Spleen (tissue), 11 donors: Measurements from ENCODE around the gene ZNF708. TPM values are rescaled to one million over a fixed set of nuclear protein-coding genes. Genes with fewer than 3 reads are reported as not detected.
"Not testable (repeated sequence)": the region's sequence is repeated elsewhere in the genome, so short reads cannot be mapped to it uniquely, and the experiment has no call there.

ENCODE experiments used
- DNase-seq: peaks from one replicate; pipeline ENCODE4 v3.0.0-alpha.2; 2020
- H3K27ac ChIP-seq, 8 donors: fragments of 200-600 bp; sonication (generic) in 7 of 8; 1 replicate in 4 of 8; 2 replicates in 4 of 8; pipeline versions ENCODE4 v1.5.0 to v1.8.0; 2016 to 2021; ENCODE audit warnings: inconsistent platforms in 4 of 8, mild to moderate bottlenecking in 4 of 8, moderate library complexity in 1 of 8
- H3K27me3 ChIP-seq, 7 donors: fragments of 200-600 bp; sonication (generic) in 6 of 7; replicated peaks in 1 of 7; 1 replicate in 4 of 7; 2 replicates in 3 of 7; pipeline versions ENCODE4 v1.5.0 to v1.8.0; 2016 to 2021; ENCODE audit warnings: inconsistent platforms in 3 of 7, mild to moderate bottlenecking in 1 of 7
- H3K36me3 ChIP-seq, 6 donors: fragments of 200-600 bp; sonication (generic) in 5 of 6; 1 replicate in 4 of 6; 2 replicates in 2 of 6; pipeline versions ENCODE4 v1.5.0 to v1.8.0; 2016 to 2021; ENCODE audit warnings: inconsistent platforms in 2 of 6
- H3K4me1 ChIP-seq, 6 donors: fragments of 200-600 bp; sonication (generic) in 5 of 6; 1 replicate in 3 of 6; 2 replicates in 3 of 6; pipeline versions ENCODE4 v1.5.0 to v1.8.0; 2016 to 2021; ENCODE audit warnings: inconsistent platforms in 3 of 6
- H3K4me3 ChIP-seq, 8 donors: fragments of 200-600 bp; sonication (generic) in 7 of 8; 1 replicate in 4 of 8; 2 replicates in 4 of 8; pipeline versions ENCODE4 v1.5.0 to v1.8.0; 2016 to 2021; ENCODE audit warnings: inconsistent platforms in 4 of 8, mild to moderate bottlenecking in 4 of 8, moderate library complexity in 2 of 8
- H3K9me3 ChIP-seq, 8 donors: fragments of 200-600 bp; sonication (generic) in 7 of 8; 1 replicate in 4 of 8; 2 replicates in 4 of 8; pipeline versions ENCODE4 v1.5.0 to v1.8.0; 2016 to 2021; ENCODE audit warnings: inconsistent platforms in 4 of 8
- POLR2A ChIP-seq, 3 donors: fragments of 450-650 bp; IDR thresholded peaks; one replicate each; pipeline ENCODE4 v1.5.1; 2017; ENCODE audit warnings: antibody characterized with exemption in 3 of 3, mild to moderate bottlenecking in 1 of 3
- POLR2AphosphoS5 ChIP-seq, 3 donors: sonication (generic); formaldehyde crosslinking; IDR thresholded peaks; one replicate each; pipeline ENCODE4 v1.5.1; 2017; ENCODE audit warnings: antibody characterized with exemption in 3 of 3
- WGBS, 5 donors: extraction: QIAGEN DNeasy Blood & Tissue Kit in 3 of 5; methylation state at CpG; one replicate each; pipeline versions ENCODE4 v1.1.5 to v1.1.7; 2013 to 2018; 5-methylcytosine and 5-hydroxymethylcytosine counted together
- intact Hi-C: fragments of 100-400 bp; cut with DNase I; formaldehyde crosslinking; loops from one replicate; pipeline ENCODE4 v1.15.0; 2023; ENCODE audit warnings: low total_unique reads
- polyA plus RNA-seq, 3 donors: library from polyadenylated mRNA; stranded (reverse); fragments of 200-250 nt; gene quantifications; one replicate each; pipeline ENCODE4 v1.2.1, GENCODE V29; 2013
- total RNA-seq, 7 donors: library from RNA; depleted of rRNA in 3 of 7; stranded (reverse); fragments of >200 nt in 3 of 7; fragmentation: NEBNext Ultra II Directional in 4 of 7; extraction: Animal tissue kit (Norgen Biotek cat#: 25700) in 4 of 7; gene quantifications; one replicate each; pipeline versions ENCODE4 v1.1.0 to v1.2.1, GENCODE V29; 2016 to 2021
- TF ChIP-seq, protein P1 (sequence below), 11 experiments: fragments of 200-600 bp in 7 of 11; fragments of 450-650 bp in 4 of 11; sonication (generic) in 4 of 11; IDR thresholded peaks in 8 of 11; conservative IDR thresholded peaks in 3 of 11; 1 replicate in 7 of 11; 2 replicates in 4 of 11; pipeline versions ENCODE4 v1.4.0 to v1.8.0; 2016 to 2021; ENCODE audit warnings: antibody characterized with exemption in 11 of 11, inconsistent platforms in 4 of 11, mild to moderate bottlenecking in 1 of 11
- donor health status: healthy with polysubstance abuse.
- donor health status: DM: no; HTN: no; CAD: no; lungs with moderate emphysema.
- donor health status: DM: no; HTN: no; CAD: no.
- donor health status: Bipolar disorder and iron deficiency.
- donor health status: healthy.
- donor health status: DM: no; HTN: no; CAD: no.
- donor health status: DM: yes; HTN: yes; CAD: no.

The ZNF708 gene
- total and polyA plus RNA-seq, 10 donors: 4.9 to 42.7 (median 21.5) TPM

DNA sequence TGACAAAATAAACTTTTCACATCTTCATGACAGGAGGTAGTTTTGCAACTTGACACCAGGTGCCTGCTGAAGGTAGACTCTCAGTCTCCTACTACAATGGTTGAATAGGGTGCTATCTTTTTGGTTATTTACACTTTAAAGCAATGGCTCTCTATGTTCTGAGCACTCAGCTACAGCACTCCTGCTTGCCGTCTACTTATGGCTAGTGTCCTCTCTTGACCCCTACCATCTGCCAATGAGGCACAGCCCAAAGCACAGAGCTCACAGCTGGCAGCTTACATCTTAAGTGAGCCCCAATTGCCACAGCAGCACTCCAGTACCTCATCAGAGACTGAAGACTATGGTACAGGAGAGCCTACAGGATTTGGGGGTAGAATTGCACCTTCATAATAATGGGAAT lies 11.4 kb downstream of the ZNF708 start:
- TF ChIP-seq POLR2AphosphoS5 (IDR thresholded peaks at IDR 0.05) (no peak), POLR2A (IDR thresholded peaks at IDR 0.05) (no peak)
- TF ChIP-seq, protein P1, sequence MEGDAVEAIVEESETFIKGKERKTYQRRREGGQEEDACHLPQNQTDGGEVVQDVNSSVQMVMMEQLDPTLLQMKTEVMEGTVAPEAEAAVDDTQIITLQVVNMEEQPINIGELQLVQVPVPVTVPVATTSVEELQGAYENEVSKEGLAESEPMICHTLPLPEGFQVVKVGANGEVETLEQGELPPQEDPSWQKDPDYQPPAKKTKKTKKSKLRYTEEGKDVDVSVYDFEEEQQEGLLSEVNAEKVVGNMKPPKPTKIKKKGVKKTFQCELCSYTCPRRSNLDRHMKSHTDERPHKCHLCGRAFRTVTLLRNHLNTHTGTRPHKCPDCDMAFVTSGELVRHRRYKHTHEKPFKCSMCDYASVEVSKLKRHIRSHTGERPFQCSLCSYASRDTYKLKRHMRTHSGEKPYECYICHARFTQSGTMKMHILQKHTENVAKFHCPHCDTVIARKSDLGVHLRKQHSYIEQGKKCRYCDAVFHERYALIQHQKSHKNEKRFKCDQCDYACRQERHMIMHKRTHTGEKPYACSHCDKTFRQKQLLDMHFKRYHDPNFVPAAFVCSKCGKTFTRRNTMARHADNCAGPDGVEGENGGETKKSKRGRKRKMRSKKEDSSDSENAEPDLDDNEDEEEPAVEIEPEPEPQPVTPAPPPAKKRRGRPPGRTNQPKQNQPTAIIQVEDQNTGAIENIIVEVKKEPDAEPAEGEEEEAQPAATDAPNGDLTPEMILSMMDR (IDR thresholded peaks at IDR 0.05 in 8 of 11, conservative IDR thresholded peaks at IDR 0.05 in 3 of 11): no peak
- peaks cover 0 to 68% (median 9%) of the 10 kb centered on the region in 8 donors for H3K9me3 ChIP-seq
- WGBS, 5 donors: 78 to 88% (median 82%) methylated on average over 1 of the region's 1 CpG

DNA sequence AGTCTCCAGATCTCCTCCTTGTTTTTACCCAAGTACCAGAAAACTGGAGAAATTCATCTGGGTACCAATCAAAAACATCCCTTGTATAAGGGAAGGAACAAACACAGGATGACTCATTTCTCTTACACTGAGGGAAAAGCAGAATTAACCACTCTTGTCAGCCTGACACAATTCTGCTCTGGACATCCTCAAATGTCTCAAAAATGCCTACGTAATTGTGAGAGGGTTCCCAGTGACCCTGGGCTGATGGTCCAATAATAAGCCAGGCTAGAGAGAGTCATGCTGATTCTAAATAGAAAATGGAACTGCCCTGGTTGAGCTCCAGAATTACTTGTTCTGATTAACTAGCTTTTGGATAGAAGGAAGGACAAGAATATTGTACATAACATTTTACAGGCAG lies 14.5 kb downstream of the ZNF708 start:
- peaks cover 0 to 71% (median 5%) of the 10 kb centered on the region in 6 donors for H3K36me3 ChIP-seq
- peaks cover 0 to 8% (median 0%) of the 10 kb centered on the region in 6 donors for H3K4me1 ChIP-seq
- H3K9me3 ChIP-seq: peaks cover 0 to 52% (median 10%) of the 10 kb centered on the region in 8 donors
- peak overlapping the region in 1 of 8 donors; percentile 0 for H3K4me3 ChIP-seq
- H3K27me3 ChIP-seq: no peaks in the 10 kb centered on the region
- 67 to 84% (median 76%) methylated on average over 1 of the region's 1 CpG for WGBS, 5 donors
- no peak for DNase-seq
- TF ChIP-seq POLR2AphosphoS5 (IDR thresholded peaks at IDR 0.05) (no peak), POLR2A (IDR thresholded peaks at IDR 0.05) (no peak)
- TF ChIP-seq, protein P1 (IDR thresholded peaks at IDR 0.05 in 8 of 11, conservative IDR thresholded peaks at IDR 0.05 in 3 of 11): no peak
- intact Hi-C loops: no loop called here
- H3K27ac ChIP-seq: peak overlapping the region in 2 of 8 donors; percentile 19 to 73

More for the DNA sequence above, 11.4 kb downstream of the ZNF708 start:
- peaks cover 0 to 12% (median 5%) of the 10 kb centered on the region in 6 donors for H3K4me1 ChIP-seq
- peaks cover 0 to 58% (median 4%) of the 10 kb centered on the region in 6 donors for H3K36me3 ChIP-seq
- no peak overlapping the region for H3K27ac ChIP-seq
- intact Hi-C loops: no loop called here
- H3K4me3 ChIP-seq: no peak overlapping the region
- DNase-seq: no peak
- H3K27me3 ChIP-seq: no peaks in the 10 kb centered on the region

DNA sequence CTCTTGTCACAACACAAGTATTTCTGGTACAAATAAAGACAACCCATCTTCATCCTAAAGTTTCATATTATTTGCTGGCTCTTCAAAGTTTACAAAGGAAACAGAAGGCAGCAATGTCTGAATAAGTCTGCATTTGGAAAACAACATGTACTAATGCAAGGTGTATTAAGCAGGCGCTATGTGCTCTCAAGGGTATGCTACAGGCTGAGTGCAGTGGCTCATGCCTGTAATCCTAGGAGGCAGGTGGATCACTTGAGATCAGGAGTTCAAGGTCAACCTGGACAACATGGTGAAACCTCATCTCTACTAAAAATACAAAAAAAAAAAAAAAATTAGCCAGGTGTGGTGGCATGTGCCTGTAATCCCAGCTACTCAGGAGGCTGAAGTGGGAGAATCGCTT lies 16.4 kb downstream of the ZNF708 start:
- H3K27me3 ChIP-seq, DNase-seq, H3K27ac ChIP-seq, intact Hi-C loops, H3K4me3 ChIP-seq: not testable (repeated sequence)
- H3K9me3 ChIP-seq: peaks cover 0 to 39% (median 8%) of the 10 kb centered on the region in 8 donors
- H3K36me3 ChIP-seq: peaks cover 0 to 80% (median 20%) of the 10 kb centered on the region in 6 donors
- H3K4me1 ChIP-seq: peaks cover 0 to 11% (median 0%) of the 10 kb centered on the region in 6 donors
- 95 to 100% (median 99%) methylated on average over 2 of the region's 2 CpGs for WGBS, 5 donors

DNA sequence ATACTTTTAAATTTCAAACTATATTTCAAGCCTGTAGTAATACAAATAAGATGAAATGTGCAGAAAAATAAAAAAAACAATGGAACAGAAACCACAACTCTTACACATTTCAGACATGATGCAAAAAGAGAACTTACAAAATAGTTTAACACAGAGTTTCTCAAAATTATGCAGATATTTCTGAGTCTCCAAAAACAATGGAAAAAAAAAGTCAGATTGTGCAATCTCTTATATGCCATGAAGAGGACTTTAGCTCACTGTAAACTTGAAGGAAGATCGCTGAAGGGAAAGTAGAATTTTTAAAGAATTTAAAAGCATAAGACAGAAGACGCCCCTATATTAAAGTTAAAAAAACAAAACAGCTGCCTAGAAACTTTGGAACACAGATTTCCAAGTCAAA lies 20.4 kb downstream of the ZNF708 start:
- Histone ChIP-seq H3K4me3 (no peak overlapping the region), H3K4me1 (peaks cover 0 to 4% (median 0%) of the 10 kb centered on the region in 6 donors), H3K9me3 (peaks cover 0 to 43% (median 23%) of the 10 kb centered on the region in 8 donors), H3K27ac (peak overlapping the region in 2 of 8 donors; percentile 34 to 40), H3K36me3 (peaks cover 5 to 93% (median 55%) of the 10 kb centered on the region in 6 donors), H3K27me3 (no peaks in the 10 kb centered on the region)
- DNase-seq: no peak
- 84 to 93% (median 87%) methylated on average over 2 of the region's 2 CpGs for WGBS, 5 donors
- intact Hi-C loops: no loop called here
- TF ChIP-seq POLR2AphosphoS5 (IDR thresholded peaks at IDR 0.05) (no peak), POLR2A (IDR thresholded peaks at IDR 0.05) (no peak)
- TF ChIP-seq, protein P1 (IDR thresholded peaks at IDR 0.05 in 8 of 11, conservative IDR thresholded peaks at IDR 0.05 in 3 of 11): no peak

DNA sequence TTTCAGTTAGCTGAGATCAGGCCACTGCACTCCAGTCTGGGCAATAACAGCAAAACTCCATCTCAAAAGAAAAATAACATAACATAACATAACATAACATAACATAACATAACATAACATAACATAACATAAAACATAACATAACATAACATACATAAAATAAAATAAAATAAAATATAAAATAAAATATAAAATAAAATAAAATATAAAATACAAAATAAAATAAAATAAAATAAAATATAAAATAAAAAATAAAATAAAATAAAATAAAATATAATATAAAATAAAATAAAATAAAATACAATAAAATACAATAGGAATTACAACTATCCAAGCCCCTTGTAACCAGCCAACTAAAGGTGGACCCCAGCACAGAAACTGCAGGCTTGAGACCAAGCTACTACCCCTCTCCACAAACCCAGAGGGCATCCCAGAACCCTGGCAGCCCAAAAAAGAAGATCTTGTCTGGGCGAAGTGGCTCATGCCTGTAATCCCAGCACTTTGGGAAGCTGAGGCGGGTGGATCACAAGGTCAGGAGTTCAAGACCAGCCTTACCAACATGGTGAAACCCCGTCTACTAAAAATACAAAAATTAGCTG lies 22.2 kb downstream of the ZNF708 start:
- H3K4me1 ChIP-seq, H3K27ac ChIP-seq, H3K4me3 ChIP-seq, H3K27me3 ChIP-seq, intact Hi-C loops, DNase-seq: not testable (repeated sequence)
- Histone ChIP-seq H3K36me3 (peaks cover 11 to 95% (median 69%) of the 10 kb centered on the region in 6 donors), H3K9me3 (peaks cover 3 to 51% (median 36%) of the 10 kb centered on the region in 8 donors)
- 94 to 100% (median 98%) methylated on average over 3 of the region's 3 CpGs for WGBS, 5 donors

DNA sequence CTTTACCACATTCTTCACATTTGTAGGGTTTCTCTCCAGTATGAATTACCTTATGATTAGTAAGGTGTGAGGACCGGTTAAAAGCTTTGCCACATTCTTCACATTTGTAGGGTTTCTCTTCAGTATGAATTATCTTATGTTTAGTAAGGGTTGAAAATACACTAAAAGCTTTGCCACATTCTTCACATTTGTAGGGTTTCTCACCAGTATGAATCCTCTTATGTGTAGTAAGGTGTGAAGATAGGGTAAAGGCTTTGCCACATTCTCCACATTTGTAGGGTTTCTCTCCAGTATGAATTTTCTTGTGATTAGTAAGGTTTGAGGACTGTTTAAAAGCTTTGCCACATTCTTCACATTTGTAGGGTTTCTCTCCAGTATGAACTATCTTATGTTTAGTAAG lies 35.4 kb downstream of the ZNF708 start:
- DNase-seq, H3K27ac ChIP-seq, H3K27me3 ChIP-seq, H3K4me1 ChIP-seq, intact Hi-C loops: not testable (repeated sequence)
- Histone ChIP-seq H3K36me3 (peaks cover 21 to 78% (median 57%) of the 10 kb centered on the region in 6 donors), H3K4me3 (peak overlapping the region in 1 of 8 donors; percentile 14), H3K9me3 (peaks cover 16 to 100% (median 99%) of the 10 kb centered on the region in 8 donors)
- 78 to 100% (median 97%) methylated on average over 1 of the region's 1 CpG for WGBS, 5 donors
